HG03159 (cell line): ENCODE data around the gene CAMK1D.
"Not testable (repeated sequence)": the region's sequence is repeated elsewhere in the genome, so short reads cannot be mapped to it uniquely, and the experiment has no call there.

Experiments
- ATAC-seq: cut with Tn5 transposase; IDR thresholded peaks from one replicate; pipeline ENCODE4 v1.9.1; 2021; ENCODE audit warnings: mild to moderate bottlenecking, moderate library complexity; ENCODE audit not compliant: unreplicated experiment

CAMK1D gene

GRCh38 chr10:12740813-12741212, 391.5 kb downstream of the CAMK1D start:
- ATAC-seq: no peak

DNA sequence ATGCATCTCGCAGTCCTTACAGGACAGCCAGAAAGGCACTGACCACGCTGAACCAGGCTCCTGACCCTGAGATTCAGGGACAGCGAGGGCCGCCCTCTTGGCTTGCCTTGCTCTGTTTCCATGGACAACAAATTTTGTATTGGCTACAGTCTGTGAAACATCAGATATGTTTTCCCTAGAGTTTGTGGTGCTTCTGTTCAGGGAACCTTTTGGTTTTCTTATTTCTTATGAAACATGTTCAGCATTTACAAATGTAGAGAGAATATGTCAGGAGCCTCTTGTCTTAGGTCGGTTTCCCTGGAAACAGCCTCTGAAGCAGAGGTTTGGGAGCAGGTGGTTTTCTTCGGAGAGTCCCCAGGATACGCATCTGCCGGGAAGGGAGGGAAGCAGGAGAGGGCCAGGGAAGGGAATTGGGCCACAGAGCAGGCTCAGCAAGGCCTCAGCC, 392.0 kb downstream of the CAMK1D start:
- ATAC-seq: no peak

GRCh38 chr10:12742771-12743170, 393.4 kb downstream of the CAMK1D start:
- ATAC-seq: no peak

DNA sequence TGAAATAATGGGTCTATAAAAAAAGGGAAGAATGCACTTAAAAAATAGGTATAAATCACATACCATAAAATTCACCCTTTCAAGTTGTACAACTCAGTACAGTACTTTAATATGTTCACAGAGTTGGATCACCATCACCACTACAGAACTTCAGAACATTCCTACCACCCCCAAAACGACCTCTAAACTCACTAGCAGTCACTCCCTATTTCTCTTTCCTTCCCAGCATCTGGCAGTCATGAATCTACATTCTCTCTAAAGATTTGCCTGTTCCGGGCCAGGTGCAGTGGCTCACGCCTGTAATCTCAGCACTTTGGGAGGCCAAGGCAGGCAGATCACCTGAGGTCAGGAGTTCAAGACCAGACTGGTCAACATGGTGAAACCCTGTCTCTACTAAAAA, 394.1 kb downstream of the CAMK1D start:
- not testable (repeated sequence) for ATAC-seq

DNA sequence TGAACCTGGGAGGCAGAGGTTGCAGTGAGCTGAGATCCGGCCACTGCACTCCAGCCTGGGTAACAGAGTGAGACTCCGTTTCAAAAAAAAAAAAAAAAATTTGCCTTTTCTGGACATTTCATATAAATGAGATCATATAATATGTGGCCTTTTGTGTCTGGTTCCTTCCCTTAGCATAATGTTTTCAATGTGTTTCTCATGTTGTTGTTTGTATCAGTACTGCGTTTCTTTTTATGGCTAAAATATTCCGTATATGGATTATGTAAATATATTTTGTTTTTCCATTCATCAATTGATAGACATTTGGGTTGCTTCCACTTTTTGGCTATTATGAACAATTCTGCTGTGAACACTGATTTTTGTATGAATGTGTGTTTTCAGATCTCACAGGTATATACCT, 394.6 kb downstream of the CAMK1D start:
- no peak for ATAC-seq

DNA sequence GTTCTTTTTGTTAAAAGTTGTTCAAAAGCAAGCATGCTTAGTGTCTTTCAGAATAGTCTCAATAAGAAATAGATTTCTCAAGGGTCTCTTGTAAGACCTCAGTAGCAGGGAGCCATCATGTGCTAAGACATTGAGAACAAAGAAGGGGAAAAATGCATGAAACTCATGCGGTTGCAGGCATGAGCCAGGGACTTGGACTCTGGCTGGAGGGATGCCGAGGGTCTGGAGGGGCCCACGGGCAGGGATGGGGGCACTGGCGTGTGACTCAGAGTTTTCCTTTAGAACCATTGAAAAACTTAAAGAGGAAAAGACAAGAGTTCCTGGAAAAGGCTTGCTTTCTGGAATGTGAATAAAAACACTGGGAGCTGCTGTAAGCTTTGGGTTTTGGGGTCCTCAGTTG, 398.8 kb downstream of the CAMK1D start:
- ATAC-seq: no peak

DNA sequence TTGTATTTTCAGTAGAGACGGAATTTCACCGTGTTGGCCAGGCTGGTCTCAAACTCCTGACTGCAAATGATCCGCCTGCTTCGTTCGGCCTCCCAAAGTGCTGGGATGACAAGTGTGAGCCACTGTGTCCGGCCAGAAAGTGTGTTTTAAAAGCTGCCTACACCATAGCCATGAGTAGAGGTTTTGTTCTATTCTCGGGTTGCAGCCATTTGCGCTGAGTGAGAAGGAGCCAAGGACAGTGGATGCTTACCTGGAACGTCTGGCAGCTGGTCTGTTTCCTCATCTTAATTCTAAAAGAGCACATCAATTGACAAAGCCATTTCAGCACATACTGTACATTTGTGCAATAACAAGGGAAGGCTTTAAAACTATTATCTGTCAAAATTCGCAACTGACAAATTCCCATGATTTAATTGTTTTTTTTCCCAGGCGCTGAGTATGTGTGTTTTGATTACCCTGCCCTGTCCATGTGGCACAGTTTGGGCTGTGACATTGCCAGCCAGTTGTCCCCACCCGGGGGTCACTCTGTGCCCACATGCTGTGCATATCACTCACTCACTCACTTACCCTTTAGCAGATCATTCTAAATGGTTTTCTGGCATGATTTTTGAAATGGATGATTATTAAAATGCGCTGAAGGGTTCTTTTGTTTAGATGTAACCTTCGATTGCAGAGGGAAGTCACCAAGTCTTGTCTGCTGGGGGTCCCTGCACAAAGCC, 400.6 kb downstream of the CAMK1D start:
- no peak for ATAC-seq

GRCh38 chr10:12750526-12751201, 401.3 kb downstream of the CAMK1D start:
- no peak for ATAC-seq

DNA sequence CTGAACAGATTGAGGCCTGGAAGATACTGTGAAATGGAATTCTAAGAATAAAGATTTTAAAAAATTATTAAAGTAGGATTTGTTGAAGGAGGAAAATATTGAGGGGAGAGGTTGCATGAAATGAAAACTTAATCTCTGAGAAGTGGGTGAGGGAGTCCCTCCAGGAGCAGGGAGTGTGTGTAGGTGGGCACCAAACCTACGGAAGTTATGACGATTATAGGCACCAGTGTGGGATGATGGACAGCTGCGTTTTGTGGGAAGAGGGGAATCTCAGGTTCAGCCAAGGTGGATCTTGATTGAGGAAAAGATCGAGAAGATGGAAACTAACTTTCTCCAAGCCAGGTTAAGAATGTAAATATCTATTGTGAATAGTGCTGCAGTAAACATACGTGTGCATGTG, 405.7 kb downstream of the CAMK1D start:
- no peak for ATAC-seq

DNA sequence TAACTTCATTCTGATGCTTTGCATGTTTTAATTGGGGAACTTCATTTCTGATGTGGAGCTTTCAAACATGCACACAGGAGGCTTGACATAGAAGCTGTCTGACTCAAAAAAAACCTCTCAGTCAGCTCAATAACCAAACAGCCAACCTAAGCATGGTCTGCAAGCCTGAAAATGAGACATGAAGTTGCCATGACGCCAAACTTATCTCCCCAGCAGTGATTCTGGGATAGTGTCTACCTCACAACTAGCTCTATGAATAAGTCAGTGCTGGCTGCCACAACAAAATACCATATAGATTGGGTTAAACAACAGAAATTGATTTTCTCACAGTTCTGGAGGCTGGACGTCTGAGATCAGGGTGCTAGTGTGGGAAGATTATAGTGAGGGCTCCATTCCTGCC, 408.0 kb downstream of the CAMK1D start:
- no peak for ATAC-seq

DNA sequence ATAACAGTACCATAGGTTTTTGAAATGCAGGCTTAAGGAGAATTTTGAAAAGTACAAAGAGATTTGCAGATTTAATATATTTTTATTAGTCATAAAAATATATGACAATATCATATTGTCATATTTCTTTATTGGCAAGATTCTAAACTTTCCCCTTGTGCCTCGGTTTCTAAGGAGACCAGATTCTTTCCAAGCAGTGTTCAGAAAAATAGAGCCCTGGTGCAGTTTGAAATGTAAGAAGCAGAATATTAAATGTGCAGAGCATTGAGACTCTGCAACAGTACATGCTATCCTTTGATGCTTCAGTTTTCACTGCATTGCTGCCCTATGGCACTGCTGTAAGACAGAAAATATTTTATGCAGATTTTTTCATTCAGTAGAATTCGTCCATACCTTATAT, 408.9 kb downstream of the CAMK1D start:
- no peak for ATAC-seq

GRCh38 chr10:12766223-12766622, 416.9 kb downstream of the CAMK1D start:
- ATAC-seq: no peak

GRCh38 chr10:12768156-12769100, 419.1 kb downstream of the CAMK1D start:
- ATAC-seq: no peak

DNA sequence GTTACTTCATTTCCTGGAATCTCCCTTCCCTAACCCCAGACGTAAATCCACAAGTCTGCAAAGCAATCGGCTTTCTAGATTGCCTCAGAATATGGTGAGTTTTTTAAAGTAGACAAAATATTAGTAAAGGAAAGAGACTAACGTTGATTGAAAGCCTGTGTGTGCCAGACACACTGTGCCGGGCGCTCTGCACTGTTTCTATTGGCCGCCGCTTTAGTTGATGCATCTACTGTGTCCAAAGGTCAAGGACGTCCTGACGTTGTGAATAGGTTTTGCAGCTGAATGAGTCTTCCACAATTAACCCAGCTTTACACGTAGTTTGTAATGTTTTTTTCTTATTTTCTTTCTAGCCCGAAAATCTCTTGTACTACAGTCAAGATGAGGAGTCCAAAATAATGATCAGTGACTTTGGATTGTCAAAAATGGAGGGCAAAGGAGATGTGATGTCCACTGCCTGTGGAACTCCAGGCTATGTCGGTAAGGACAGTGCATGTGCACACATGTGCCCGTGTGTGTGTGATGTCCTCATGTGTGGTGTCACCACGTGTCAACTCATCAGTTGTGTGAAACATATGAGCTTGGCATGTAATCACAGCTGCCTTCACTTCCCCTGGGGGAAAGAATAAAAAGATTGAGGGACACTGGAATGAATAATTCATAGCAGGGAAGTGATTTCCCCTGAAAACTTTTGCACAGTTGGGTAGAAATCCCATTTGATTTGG, 420.1 kb downstream of the CAMK1D start:
- ATAC-seq: no peak

DNA sequence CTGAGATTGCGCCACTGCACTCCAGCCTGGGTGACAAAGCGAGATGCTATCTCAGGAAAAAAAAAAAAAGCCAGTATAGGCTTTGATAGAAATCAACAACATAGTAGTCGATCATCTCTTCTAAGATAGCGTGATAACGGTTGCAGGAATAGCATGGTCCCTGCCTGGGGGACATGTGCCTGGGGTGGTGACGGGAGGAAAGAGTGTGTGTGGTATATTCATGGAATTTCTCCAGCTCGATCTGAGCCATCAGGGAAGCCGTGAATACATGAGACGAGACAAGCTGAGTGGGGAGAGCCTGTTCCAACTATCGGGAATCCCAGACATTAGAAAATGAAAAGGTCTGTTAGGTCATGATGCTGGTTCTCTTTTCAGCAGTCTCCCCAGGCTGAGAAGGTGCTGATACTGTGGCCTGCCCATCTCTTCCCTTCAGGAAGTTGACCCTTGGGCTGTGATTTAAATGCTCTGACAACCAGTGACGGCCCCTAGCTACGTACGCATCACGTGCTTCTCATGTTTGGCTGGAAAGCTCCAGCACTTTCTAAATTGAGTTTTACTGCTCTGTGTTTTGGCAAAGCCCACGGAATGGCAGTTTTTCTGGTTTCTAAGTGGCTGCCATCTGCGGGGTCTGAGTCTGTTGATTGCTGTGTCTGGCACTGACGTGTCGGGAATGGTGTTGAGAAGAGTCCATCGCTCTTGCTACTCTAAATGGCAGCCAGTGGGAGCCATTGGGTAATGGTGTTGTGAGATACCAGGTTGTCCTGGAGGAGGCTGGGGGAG, 422.8 kb downstream of the CAMK1D start:
- no peak for ATAC-seq

GRCh38 chr10:12772797-12773587, 423.6 kb downstream of the CAMK1D start:
- ATAC-seq: no peak

GRCh38 chr10:12774204-12774894, 425.0 kb downstream of the CAMK1D start:
- ATAC-seq: no peak

GRCh38 chr10:12777840-12778585, 428.7 kb downstream of the CAMK1D start:
- ATAC-seq: no peak
